Embryonic facial prominence (tissue), 1 donor: Measurements from ENCODE around the gene PYM1.
"Not testable (repeated sequence)": the region's sequence is repeated elsewhere in the genome, so short reads cannot be mapped to it uniquely, and the experiment has no call there.

ENCODE experiments used
- DNase-seq: peaks from one replicate; pipeline ENCODE4 v3.0.0-alpha.2; 2016; ENCODE audit errors: extremely low spot score

Gene PYM1

DNA sequence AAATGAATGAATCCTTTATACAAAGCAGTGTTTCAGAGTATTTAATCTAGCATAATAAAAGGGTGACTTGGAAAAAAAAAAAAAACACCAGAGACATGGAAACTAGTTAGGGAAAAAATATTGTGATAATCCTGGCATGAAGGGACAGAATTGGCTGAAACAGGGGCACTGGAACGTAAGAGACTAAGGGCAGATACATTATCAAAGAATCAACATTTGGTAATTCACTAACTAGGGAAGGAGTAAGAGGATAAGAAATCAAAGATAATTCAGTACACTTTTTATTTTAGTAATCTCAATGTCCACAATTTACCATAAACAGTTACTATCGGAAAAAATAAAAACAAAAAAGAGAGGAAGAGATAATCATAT lies 18.2 kb downstream of the PYM1 start:
- no peak for DNase-seq

DNA sequence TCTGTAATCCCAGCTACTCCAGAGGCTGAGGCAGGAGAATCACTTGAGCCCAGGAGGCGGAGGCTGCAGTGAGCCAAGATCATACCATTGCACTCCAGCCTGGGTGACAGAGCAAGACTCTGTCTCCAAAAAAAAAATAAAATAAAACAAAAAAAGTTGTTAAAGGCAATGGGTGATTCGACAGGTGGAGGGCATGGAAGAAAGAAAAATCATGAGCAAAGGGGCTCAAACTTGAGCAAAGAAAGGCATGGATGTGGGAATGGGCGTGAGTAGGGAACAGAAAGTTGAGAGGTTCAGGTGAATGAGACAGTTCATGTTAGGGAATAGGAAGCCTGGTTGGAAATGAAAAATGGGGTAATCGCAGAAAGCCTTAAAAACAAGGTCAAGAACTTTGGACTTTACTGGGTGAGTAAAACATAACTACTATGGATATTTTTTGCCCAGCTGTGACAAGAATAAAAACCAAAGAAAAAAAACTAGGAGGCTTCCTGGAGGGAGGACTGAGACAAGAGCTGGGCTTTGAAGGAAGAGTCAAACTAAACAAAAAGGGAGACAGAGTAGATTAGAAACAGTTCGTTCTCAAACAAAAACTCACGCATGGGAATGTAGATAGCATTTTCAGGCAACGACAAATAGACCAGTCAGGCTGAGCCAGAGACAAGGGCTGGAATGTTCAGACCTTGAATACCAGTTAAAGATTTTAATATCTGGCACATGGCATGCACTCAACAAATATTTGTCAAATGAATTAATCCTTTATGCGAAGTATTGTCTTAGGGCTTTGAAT lies 18.8 kb downstream of the PYM1 start:
- peak; percentile 3 for DNase-seq

DNA sequence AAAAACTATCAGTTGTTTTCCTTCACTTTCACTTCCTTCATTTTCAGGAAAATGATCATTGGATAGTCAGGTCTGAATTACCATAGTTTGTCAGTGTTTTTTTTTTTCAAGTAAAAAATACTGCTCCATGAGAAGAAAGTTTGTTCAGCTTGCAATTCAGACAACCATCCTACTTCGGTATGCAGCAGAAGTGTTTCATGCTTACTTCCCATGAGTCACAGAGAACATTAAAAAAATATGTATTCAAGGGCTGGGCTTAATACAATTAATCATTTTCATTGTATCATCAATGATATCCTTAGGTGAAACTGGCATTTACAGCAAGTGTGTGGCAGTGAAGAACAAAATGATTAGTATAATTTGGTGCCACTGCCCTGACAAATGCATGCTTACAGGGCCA lies 21.6 kb downstream of the PYM1 start:
- no peak for DNase-seq

GRCh38 chr12:55901881-55902490 lies 25.7 kb downstream of the PYM1 start:
- no peak for DNase-seq

- no peak for DNase-seq
Observed at GRCh38 chr12:55899082-55899481, 28.6 kb downstream of the PYM1 start.

DNA sequence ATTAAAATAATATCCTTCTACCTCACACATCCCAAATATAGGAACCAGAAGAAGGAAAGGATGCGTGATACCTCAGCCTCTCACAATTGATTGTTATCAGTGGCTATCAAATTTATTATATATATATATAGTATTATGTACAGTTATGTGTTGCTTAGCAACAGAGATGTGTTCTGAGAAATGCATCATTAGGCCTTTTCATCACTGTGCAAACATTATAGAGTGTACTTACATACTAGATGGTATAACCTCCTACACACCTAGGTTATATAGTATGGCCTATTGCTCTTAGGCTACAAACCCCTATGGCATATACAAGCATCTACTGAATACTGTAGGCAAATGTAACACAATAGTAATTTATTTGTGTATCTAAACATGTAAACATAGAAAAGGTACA lies 34.0 kb downstream of the PYM1 start:
- DNase-seq, result no peak

DNA sequence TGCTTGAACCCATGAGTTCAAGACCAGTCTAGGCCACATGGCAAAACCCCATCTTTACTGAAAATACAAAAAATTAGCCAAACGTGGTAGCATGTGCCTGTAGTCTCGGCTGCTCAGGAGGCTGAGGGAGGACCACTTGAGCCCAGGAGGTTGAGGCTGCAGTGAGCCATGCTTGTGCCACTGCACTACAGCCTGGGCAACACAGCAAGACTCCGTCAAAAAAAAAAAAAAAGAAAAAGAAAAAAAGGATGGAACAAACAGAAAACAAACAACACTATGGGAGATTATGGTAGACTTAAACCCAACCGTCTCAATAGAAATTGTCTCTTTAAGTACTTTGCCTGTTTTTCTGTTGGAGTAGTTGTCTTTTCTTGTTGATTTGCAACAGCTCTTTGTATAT lies 36.4 kb downstream of the PYM1 start:
- no peak for DNase-seq

DNA sequence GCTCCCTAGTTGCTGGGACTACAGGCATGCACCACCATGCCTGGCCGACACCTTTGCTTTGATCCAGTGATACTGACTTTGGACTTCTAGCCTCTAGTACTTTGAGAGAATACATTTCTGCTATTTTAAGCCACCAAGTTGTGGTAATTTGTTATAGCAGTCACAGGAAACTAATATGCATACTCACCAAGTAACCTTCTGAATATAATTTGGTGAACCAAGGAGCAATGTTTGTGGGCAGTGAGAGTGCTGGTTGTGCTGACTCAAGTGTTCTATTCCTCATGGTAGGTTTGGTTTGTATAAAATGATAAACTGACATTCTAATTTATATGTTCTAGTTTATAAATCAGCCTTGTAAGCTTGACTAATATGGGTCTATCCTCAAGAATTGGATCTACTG lies 42.6 kb downstream of the PYM1 start:
- DNase-seq, result no peak

DNA sequence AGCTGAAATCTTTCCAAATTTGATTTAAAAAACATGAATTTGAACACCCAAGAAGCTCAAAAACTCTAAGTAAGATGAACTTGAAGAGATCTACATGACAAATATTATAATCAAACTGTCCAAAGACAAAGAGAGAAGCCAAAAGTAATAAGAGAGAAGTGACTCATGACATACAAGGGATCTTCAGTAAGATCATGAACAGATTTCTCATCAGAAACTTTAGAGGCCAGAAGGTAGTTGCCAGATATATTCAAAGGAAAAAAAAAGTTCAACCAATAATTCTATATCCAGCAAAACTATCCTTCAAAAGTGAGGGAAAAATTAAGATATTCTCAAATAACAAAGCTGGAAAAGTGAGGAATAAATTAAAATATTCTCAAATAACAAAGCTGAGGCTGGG lies 49.9 kb downstream of the PYM1 start:
- no peak for DNase-seq

GRCh38 chr12:55875704-55876467 lies 51.8 kb downstream of the PYM1 start:
- no peak for DNase-seq

GRCh38 chr12:55874443-55874842 lies 53.3 kb downstream of the PYM1 start:
- DNase-seq, result no peak

GRCh38 chr12:55866454-55867004 lies 61.2 kb downstream of the PYM1 start:
- DNase-seq, result not testable (repeated sequence)

GRCh38 chr12:55865327-55865726 lies 62.4 kb downstream of the PYM1 start:
- no peak for DNase-seq

- not testable (repeated sequence) for DNase-seq
Observed at GRCh38 chr12:55862931-55863330, 64.8 kb downstream of the PYM1 start.

DNA sequence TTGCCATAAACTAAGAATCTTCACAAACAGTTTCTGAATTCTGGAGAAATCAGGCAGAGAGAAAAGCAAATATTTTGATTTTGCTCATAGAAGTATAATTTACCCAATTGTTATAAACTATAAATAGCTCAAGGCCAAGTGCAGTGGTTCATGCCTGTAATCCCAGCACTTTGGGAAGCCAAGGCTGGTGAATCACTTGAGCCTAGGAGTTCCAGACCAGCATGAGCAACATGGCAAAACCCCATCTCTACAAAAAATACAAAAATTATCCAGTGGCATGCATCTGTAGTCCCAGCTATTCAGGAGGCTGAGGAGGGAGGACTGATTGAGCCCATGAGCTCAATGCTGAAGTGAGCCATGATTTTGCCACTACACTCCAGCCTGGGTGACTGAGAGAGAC lies 65.4 kb downstream of the PYM1 start:
- no peak for DNase-seq

- no peak for DNase-seq
Observed at GRCh38 chr12:55861871-55862270, 65.8 kb downstream of the PYM1 start.

DNA sequence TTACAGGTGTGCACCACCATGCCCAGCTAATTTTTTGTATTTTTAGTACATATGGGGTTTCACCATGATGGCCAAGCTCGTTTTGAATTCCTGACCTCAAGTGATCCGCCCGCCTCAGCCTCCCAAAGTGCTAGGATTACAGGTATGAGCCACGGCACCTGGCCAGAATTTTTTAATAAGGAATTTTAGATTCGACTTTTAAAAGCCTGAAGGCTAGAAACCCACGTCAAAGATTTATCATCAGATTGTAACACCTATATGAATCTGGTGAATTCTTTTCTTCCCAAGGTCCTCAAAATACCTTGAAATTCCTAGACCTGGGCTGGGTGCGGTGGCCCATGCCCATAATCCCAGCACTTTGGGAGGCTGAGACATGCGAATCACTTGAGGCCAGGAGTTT lies 66.3 kb downstream of the PYM1 start:
- no peak for DNase-seq

GRCh38 chr12:55852740-55853139 lies 75.0 kb downstream of the PYM1 start:
- DNase-seq, result no peak
